ENCODE data around the gene CYSRT1.

Gene CYSRT1

GRCh38 chr9:137226338-137227053 is 1.5 kb downstream of the CYSRT1 start:
- ChIA-PET CTCF (interaction anchor here (0.6 to 6.7 kb wide), 25 partner anchors 8 to 439 kb away, joined by 3 to 69 read pairs (median 6); partner anchors contain the start of genes ABCA2, ANAPC2, C8G and MAN1B1), POLR2A (interaction anchor here (0.5 to 17.2 kb wide), 9 partner anchors 15 to 193 kb away, joined by 3 to 304 read pairs (median 5); partner anchors contain the start of genes ANAPC2, NDOR1, NPDC1 and SAPCD2)
- H3K9me3 ChIP-seq (ENCODE audit: control insufficient read depth, insufficient read depth, low read depth, low read length), result no peaks in the 10 kb centered on the region
- peaks cover 4% of the 10 kb centered on the region for H3K4me1 ChIP-seq (ENCODE audit: control insufficient read depth, insufficient read depth, low read length)
- TF ChIP-seq ATF2 (tag by site-specific recombination; IDR thresholded peaks at IDR 0.05; ENCODE audit: low read depth), result no peak
- TF ChIP-seq ZNF155 (tag by site-specific recombination; IDR thresholded peaks at IDR 0.05), result no peak
- TF ChIP-seq ZIC2 (tag by site-specific recombination; IDR thresholded peaks at IDR 0.05), result no peak
- TF ChIP-seq ZNF239 (tag by site-specific recombination; IDR thresholded peaks at IDR 0.05), result no peak
- TF ChIP-seq ZNF266 (tag by site-specific recombination; IDR thresholded peaks at IDR 0.05; ENCODE audit: low read depth), result no peak
- no peak for TF ChIP-seq ZSCAN30 (tag by site-specific recombination; IDR thresholded peaks at IDR 0.05)
- no peak for TF ChIP-seq IKZF3 (tag by site-specific recombination; IDR thresholded peaks at IDR 0.05)
- no peak for TF ChIP-seq ZNF513 (tag by site-specific recombination; IDR thresholded peaks at IDR 0.05)
- TF ChIP-seq ZBTB17 (tag by site-specific recombination; IDR thresholded peaks at IDR 0.05), result no peak
- TF ChIP-seq PRDM10 (tag by site-specific recombination; IDR thresholded peaks at IDR 0.05), result no peak
- no peak for TF ChIP-seq ZNF121 (tag by site-specific recombination; IDR thresholded peaks at IDR 0.05)
- TF ChIP-seq ZNF398 (tag by site-specific recombination; IDR thresholded peaks at IDR 0.05), result no peak
- TF ChIP-seq ZNF404 (tag by site-specific recombination; IDR thresholded peaks at IDR 0.05), result no peak
- TF ChIP-seq ZNF248 (tag by site-specific recombination; IDR thresholded peaks at IDR 0.05), result no peak
- no peaks in the 10 kb centered on the region for H3K36me3 ChIP-seq (ENCODE audit: control insufficient read depth in 2 of 2, insufficient read depth in 1 of 2, low read length in 2 of 2)
- H3K4me3 ChIP-seq (ENCODE audit: low read depth, low read length), result no peak overlapping the region
- no peak overlapping the region for H3K27ac ChIP-seq (ENCODE audit: extremely low read depth, low read depth, low read length)
